A549 (cell line): Measurements from ENCODE around the gene SPTLC2. TPM values are rescaled to one million over a fixed set of nuclear protein-coding genes. Genes with fewer than 3 reads are reported as not detected.
"Not testable (repeated sequence)": the region's sequence is repeated elsewhere in the genome, so short reads cannot be mapped to it uniquely, and the experiment has no call there.

Experiments used
- ATAC-seq, 2 experiments: fragments of 200-7000 bp in 1 of 2; fragments of >200 bp in 1 of 2; cut with Nextera tagmentation in 1 of 2; cut with Tn5 transposase in 1 of 2; 3 replicates each; pipeline versions ENCODE4 v1.8.0 to v1.9.1; 2018 to 2020; ENCODE audit warnings: mild to moderate bottlenecking in 1 of 2, moderate library complexity in 1 of 2
- CTCF ChIA-PET: fragments of 300-600 bp; sonication (Branson Sonifier 250); formaldehyde crosslinking; extraction: SDS; loops from one replicate; lab custom pipeline; 2021; ENCODE audit warnings: antibody characterized with exemption, inconsistent platforms; lab: Yijun Ruan, JAX
- POLR2A ChIA-PET: fragments of 350-600 bp; formaldehyde crosslinking; extraction: SDS; loops from one replicate; lab custom pipeline; 2021; ENCODE audit warnings: antibody characterized with exemption, inconsistent platforms; lab: Yijun Ruan, JAX
- DNase-seq, 2 experiments: peaks; one replicate each; pipeline versions ENCODE4 v3.0.0 to v3.0.0-alpha.2; 2011 to 2016; ENCODE audit warnings: low read depth in 1 of 2, low spot score in 1 of 2
- FAIRE-seq: peaks from 2 replicates; lab custom pipeline; 2011; peaks lifted over from hg19 to GRCh38; lab: Jason Lieb, UNC
- H3K27ac ChIP-seq, 2 experiments: fragments of >200 bp; sonication (Bioruptor Twin); formaldehyde crosslinking; 3 replicates each; pipeline ENCODE4 v1.5.1; 2016 to 2017
- H3K4me1 ChIP-seq: fragments of >200 bp; sonication (Bioruptor Twin); formaldehyde crosslinking; 3 replicates; pipeline ENCODE4 v1.6.1; 2016
- H3K4me2 ChIP-seq: fragments of >200 bp; sonication (Bioruptor Twin); formaldehyde crosslinking; 3 replicates; pipeline ENCODE4 v1.6.1; 2016
- H3K4me3 ChIP-seq: fragments of >200 bp; sonication (Bioruptor Twin); formaldehyde crosslinking; 3 replicates; pipeline ENCODE4 v1.5.1; 2016
- H3K9me3 ChIP-seq: fragments of >200 bp; sonication (Bioruptor Twin); formaldehyde crosslinking; 3 replicates; pipeline ENCODE4 v1.6.1; 2016
- ATOH8 ChIP-seq: fragments of 250-450 bp; sonication (Bioruptor Pico); IDR thresholded peaks from 2 replicates; pipeline ENCODE4 v1.5.0; 2020; ENCODE audit warnings: low read depth, mild to moderate bottlenecking, moderate library complexity
- BCL3 ChIP-seq: fragments of >200 bp; sonication (Bioruptor Twin); formaldehyde crosslinking; IDR thresholded peaks from 3 replicates; pipeline ENCODE4 v1.6.1; 2016
- CEBPB ChIP-seq, 2 experiments: fragments of >200 bp in 1 of 2; sonication (Bioruptor Twin) in 1 of 2; formaldehyde crosslinking in 1 of 2; IDR thresholded peaks; 2 replicates each; pipeline ENCODE4 v1.6.1; 2012 to 2016
- CHD2 ChIP-seq: fragments of 150-350 bp; IDR thresholded peaks from 2 replicates; pipeline ENCODE4 v1.6.1; 2014; ENCODE audit warnings: low read length; ENCODE audit not compliant: partially characterized antibody
- CTCF ChIP-seq: fragments of >200 bp; sonication (Bioruptor Twin); formaldehyde crosslinking; IDR thresholded peaks from 3 replicates; pipeline ENCODE4 v1.5.1; 2016
- EP300 ChIP-seq, 2 experiments: fragments of >200 bp; sonication (Bioruptor Twin); formaldehyde crosslinking; IDR thresholded peaks; 2 replicates in 1 of 2; 3 replicates in 1 of 2; pipeline ENCODE4 v1.6.1; 2016 to 2017
- FOXS1 ChIP-seq: fragments of 250-450 bp; sonication (Bioruptor Pico); IDR thresholded peaks from 2 replicates; pipeline ENCODE4 v1.5.0; 2020; ENCODE audit warnings: mild to moderate bottlenecking, moderate library complexity
- HEYL ChIP-seq: fragments of 250-450 bp; sonication (Bioruptor Pico); IDR thresholded peaks from 2 replicates; pipeline ENCODE4 v1.8.0; 2021; ENCODE audit warnings: mild to moderate bottlenecking, moderate library complexity
- MAFK ChIP-seq: fragments of 450-650 bp; IDR thresholded peaks from 2 replicates; pipeline ENCODE4 v1.6.1; 2014; ENCODE audit not compliant: partially characterized antibody
- NR3C1 ChIP-seq: fragments of >200 bp; sonication (Bioruptor Twin); formaldehyde crosslinking; IDR thresholded peaks from 3 replicates; pipeline ENCODE4 v1.6.1; 2017
- POLR2AphosphoS2 ChIP-seq: conservative IDR thresholded peaks from 2 replicates; pipeline ENCODE4 v1.6.1; 2012; ENCODE audit warnings: low read length, improper control_type of control experiment, inconsistent platforms
- RARB ChIP-seq: fragments of 250-450 bp; sonication (Bioruptor Pico); IDR thresholded peaks from 2 replicates; pipeline ENCODE4 v1.8.0; 2021; ENCODE audit warnings: mild to moderate bottlenecking, moderate library complexity
- RFX5 ChIP-seq: fragments of 450-650 bp; IDR thresholded peaks from 2 replicates; pipeline ENCODE4 v1.7.1; 2014; ENCODE audit warnings: antibody characterized with exemption, mild to moderate bottlenecking, moderate library complexity
- SMC3 ChIP-seq: fragments of >200 bp; sonication (Bioruptor Twin); formaldehyde crosslinking; IDR thresholded peaks from 3 replicates; pipeline ENCODE4 v1.6.1; 2018; ENCODE audit warnings: inconsistent platforms
- ZNF302 ChIP-seq: fragments of 250-450 bp; sonication (Bioruptor Pico); IDR thresholded peaks from 2 replicates; pipeline ENCODE4 v1.9.0; 2021; ENCODE audit warnings: inconsistent platforms, mild to moderate bottlenecking, moderate library complexity
- WGBS: methylation state at CpG from one replicate; pipeline ENCODE4 v1.1.6; 2017; ENCODE audit errors: missing lambda C conversion rate; 5-methylcytosine and 5-hydroxymethylcytosine counted together
- polyA plus RNA-seq, 4 experiments: library from polyadenylated mRNA; depleted of rRNA in 3 of 4; stranded (reverse); fragments of >200 nt; fragmentation: RNase III in 1 of 4; extraction: RNeasy Plus Mini Kit Qiagen cat#74134 plus additional on column Dnase treatment in 1 of 4; gene quantifications; 2 replicates in 3 of 4; 3 replicates in 1 of 4; pipeline ENCODE4 v1.2.3, GENCODE V29; 2011 to 2017
- TF ChIP-seq, protein P1 (sequence below): IDR thresholded peaks from 2 replicates; pipeline ENCODE4 v1.6.1; 2012; ENCODE audit warnings: low read depth, borderline replicate concordance

The SPTLC2 gene
- polyA plus RNA-seq, 2 of the 4 experiments (the other 2 are of a cell fraction) = 17.2 to 30.9 TPM

DNA sequence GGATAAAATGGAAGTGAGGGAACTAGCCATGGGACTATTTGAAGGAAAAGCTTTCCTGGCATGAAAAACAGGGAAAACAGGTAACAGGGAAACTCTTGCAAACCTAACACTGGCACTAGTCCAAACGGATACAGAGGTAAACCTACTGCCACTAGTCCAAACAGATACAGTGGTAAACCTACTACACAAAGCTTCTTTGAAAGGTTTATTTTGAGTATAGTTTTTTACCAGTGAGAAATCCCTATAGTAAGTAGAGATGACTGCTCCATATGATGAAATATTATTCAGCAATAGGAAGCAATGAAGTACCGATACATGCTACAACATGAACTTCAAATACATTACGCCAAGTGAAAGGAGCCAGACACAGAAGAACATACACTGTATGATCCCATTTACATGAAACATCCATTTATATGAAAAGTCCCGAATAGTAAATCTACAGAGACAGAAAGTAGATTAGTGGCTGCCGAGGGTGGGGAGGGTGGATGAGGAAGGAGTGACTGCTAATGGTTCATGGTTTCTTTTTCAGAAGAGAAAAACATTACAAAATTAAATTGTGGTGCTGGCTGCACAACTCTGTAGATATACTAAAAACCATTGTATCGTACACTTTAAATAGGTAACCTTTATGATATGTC is 25.5 kb downstream of the SPTLC2 start:
- POLR2A ChIA-PET = no interaction called here
- FAIRE-seq (no peak), DNase-seq (no peak), ATAC-seq (no peak)
- 85% methylated on average over 6 of the region's 6 CpGs for WGBS
- Histone ChIP-seq H3K27ac (no peak overlapping the region), H3K4me3 (no peak overlapping the region), H3K4me2 (no peak overlapping the region), H3K4me1 (peaks cover 13% of the 10 kb centered on the region), H3K9me3 (no peaks in the 10 kb centered on the region)
- CTCF ChIA-PET = interaction anchor here (0.9 kb wide), 1 partner anchor 13 kb away, joined by 3 read pairs; no protein-coding TSS in a partner anchor
- TF ChIP-seq CHD2 = no peak
- TF ChIP-seq HEYL (CRISPR knock-in tag) = no peak
- TF ChIP-seq ZNF302 (CRISPR knock-in tag) = no peak
- TF ChIP-seq ATOH8 (CRISPR knock-in tag) = no peak
- no peak for TF ChIP-seq CEBPB (IDR thresholded peaks at IDR 0.05)
- TF ChIP-seq NR3C1 = no peak
- TF ChIP-seq, protein P1, sequence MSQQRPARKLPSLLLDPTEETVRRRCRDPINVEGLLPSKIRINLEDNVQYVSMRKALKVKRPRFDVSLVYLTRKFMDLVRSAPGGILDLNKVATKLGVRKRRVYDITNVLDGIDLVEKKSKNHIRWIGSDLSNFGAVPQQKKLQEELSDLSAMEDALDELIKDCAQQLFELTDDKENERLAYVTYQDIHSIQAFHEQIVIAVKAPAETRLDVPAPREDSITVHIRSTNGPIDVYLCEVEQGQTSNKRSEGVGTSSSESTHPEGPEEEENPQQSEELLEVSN = no peak

DNA sequence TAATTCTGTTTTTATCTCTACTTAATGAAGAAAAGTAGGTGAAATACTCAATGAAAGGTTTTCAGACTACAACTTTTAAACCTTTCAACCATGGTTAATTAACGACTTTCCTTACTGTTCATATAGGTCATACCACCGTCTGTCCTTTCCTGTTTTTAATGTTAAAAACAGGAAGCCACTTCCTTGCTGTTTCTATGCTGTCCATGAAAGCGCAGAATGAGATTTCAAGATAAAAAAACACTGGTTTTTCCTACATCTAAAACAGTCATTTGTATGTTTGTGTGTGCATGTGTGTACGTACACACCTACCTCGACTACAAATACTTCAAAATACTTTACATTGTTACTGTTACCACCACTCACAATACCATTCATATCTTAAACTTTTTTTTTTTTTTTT is 27.3 kb downstream of the SPTLC2 start:
- DNase-seq (no peak), FAIRE-seq (no peak), ATAC-seq (no peak)
- 77% methylated on average over 5 of the region's 5 CpGs for WGBS
- POLR2A ChIA-PET = no interaction called here
- Histone ChIP-seq H3K9me3 (no peaks in the 10 kb centered on the region), H3K4me1 (peaks cover 11% of the 10 kb centered on the region), H3K4me2 (no peak overlapping the region), H3K27ac (no peak overlapping the region), H3K4me3 (no peak overlapping the region)
- CTCF ChIA-PET = no interaction called here
- TF ChIP-seq EP300 (IDR thresholded peaks at IDR 0.05) (no peak), BCL3 (no peak), FOXS1 (no peak), ATOH8 (CRISPR knock-in tag) (no peak), RARB (CRISPR knock-in tag) (no peak)

- H3K4me2 ChIP-seq, FAIRE-seq, H3K4me1 ChIP-seq, POLR2A ChIA-PET, H3K27ac ChIP-seq, H3K9me3 ChIP-seq, H3K4me3 ChIP-seq, ATAC-seq, CTCF ChIA-PET, DNase-seq: not testable (repeated sequence)
- 92% methylated on average over 11 of the region's 11 CpGs for WGBS
Observed at GRCh38 chr14:77588411-77589025, 27.9 kb downstream of the SPTLC2 start.

GRCh38 chr14:77585385-77585784 is 31.1 kb downstream of the SPTLC2 start:
- DNase-seq (no peak), ATAC-seq (no peak)

More at GRCh38 chr14:77585385-77585784, 31.1 kb downstream of the SPTLC2 start:
- Histone ChIP-seq H3K4me3 (no peak overlapping the region), H3K4me2 (no peak overlapping the region), H3K9me3 (no peaks in the 10 kb centered on the region), H3K27ac (no peak overlapping the region), H3K4me1 (no peaks in the 10 kb centered on the region)
- WGBS = 76% methylated on average over 3 of the region's 3 CpGs
- ChIA-PET CTCF (no interaction called here), POLR2A (no interaction called here)
- FAIRE-seq = no peak
- TF ChIP-seq NR3C1 (no peak), POLR2AphosphoS2 (no peak), CTCF (no peak), RFX5 (no peak), MAFK (no peak), SMC3 (no peak)
